ENCODE data around the gene JPT2. TPM values are rescaled to one million over a fixed set of nuclear protein-coding genes. Genes with fewer than 3 reads are reported as not detected.

Gene JPT2
- total RNA-seq, 2 donors from 2014 or later = 56.6 to 75.3 TPM

- H3K36me3 ChIP-seq = peaks cover 27 to 42% of the 10 kb centered on the region in 2 donors
These were observed 7.2 kb upstream of the JPT2 start for GRCh38 chr16:1670866-1671265.

GRCh38 chr16:1673424-1674151 is 4.5 kb upstream of the JPT2 start:
- H3K27me3 ChIP-seq (replicated peaks; ENCODE audit: insufficient read depth) = no peaks in the 10 kb centered on the region
- H3K4me1 ChIP-seq (replicated peaks) = peaks cover 2% of the 10 kb centered on the region
- no peak for TF ChIP-seq POLR2A (IDR thresholded peaks at IDR 0.05)
- TF ChIP-seq POLR2AphosphoS5 (IDR thresholded peaks at IDR 0.05) = no peak
- no peak for TF ChIP-seq CTCF (IDR thresholded peaks at IDR 0.05)
- peaks cover 17 to 22% of the 10 kb centered on the region in 2 donors for H3K36me3 ChIP-seq
- H3K27ac ChIP-seq = no peak overlapping the region
- H3K4me3 ChIP-seq = no peak overlapping the region
- intact Hi-C loops (cut with DNase I) = no loop called here
- no peak for DNase-seq (ENCODE audit: low spot score)
- H3K9me3 ChIP-seq = no peaks in the 10 kb centered on the region
- 90% methylated on average over 26 of the region's 26 CpGs for WGBS

More at GRCh38 chr16:1670866-1671265, 7.2 kb upstream of the JPT2 start:
- Histone ChIP-seq H3K4me1 (replicated peaks) (no peaks in the 10 kb centered on the region), H3K4me3 (no peak overlapping the region), H3K27me3 (replicated peaks; ENCODE audit: insufficient read depth) (no peaks in the 10 kb centered on the region), H3K27ac (no peak overlapping the region), H3K9me3 (no peaks in the 10 kb centered on the region)
- 87% methylated on average over 7 of the region's 7 CpGs for WGBS
- no peak for DNase-seq (ENCODE audit: low spot score)
- TF ChIP-seq CTCF (IDR thresholded peaks at IDR 0.05) (no peak), POLR2AphosphoS5 (IDR thresholded peaks at IDR 0.05) (no peak), POLR2A (IDR thresholded peaks at IDR 0.05) (no peak)
- intact Hi-C loops (cut with DNase I) = no loop called here

GRCh38 chr16:1674306-1674705 is 3.8 kb upstream of the JPT2 start:
- Histone ChIP-seq H3K9me3 (no peaks in the 10 kb centered on the region), H3K27ac (no peak overlapping the region), H3K4me3 (no peak overlapping the region), H3K27me3 (replicated peaks; ENCODE audit: insufficient read depth) (no peaks in the 10 kb centered on the region), H3K4me1 (replicated peaks) (peaks cover 2% of the 10 kb centered on the region), H3K36me3 (peaks cover 14 to 15% of the 10 kb centered on the region in 2 donors)
- WGBS = 80% methylated on average over 7 of the region's 7 CpGs
- DNase-seq (ENCODE audit: low spot score) = no peak
- intact Hi-C loops (cut with DNase I) = no loop called here
- TF ChIP-seq POLR2AphosphoS5 (IDR thresholded peaks at IDR 0.05) = no peak
- TF ChIP-seq POLR2A (IDR thresholded peaks at IDR 0.05) = no peak
- TF ChIP-seq CTCF (IDR thresholded peaks at IDR 0.05) = no peak

GRCh38 chr16:1674751-1675664 is 3.1 kb upstream of the JPT2 start:
- WGBS = 89% methylated on average over 19 of the region's 19 CpGs
- Histone ChIP-seq H3K9me3 (no peaks in the 10 kb centered on the region), H3K4me3 (no peak overlapping the region), H3K4me1 (replicated peaks) (peaks cover 2% of the 10 kb centered on the region), H3K27me3 (replicated peaks; ENCODE audit: insufficient read depth) (no peaks in the 10 kb centered on the region), H3K36me3 (peaks cover 8 to 14% of the 10 kb centered on the region in 2 donors), H3K27ac (no peak overlapping the region)
- intact Hi-C loops (cut with DNase I) = no loop called here
- no peak for TF ChIP-seq POLR2A (IDR thresholded peaks at IDR 0.05)
- TF ChIP-seq POLR2AphosphoS5 (IDR thresholded peaks at IDR 0.05) = no peak
- no peak for TF ChIP-seq CTCF (IDR thresholded peaks at IDR 0.05)
- no peak for DNase-seq (ENCODE audit: low spot score)

Measured in prostate gland (tissue), 2 donors.